Large intestine (tissue), 3 donors: Measurements from ENCODE around the gene ZMYND10. TPM values are rescaled to one million over a fixed set of nuclear protein-coding genes. Genes with fewer than 3 reads are reported as not detected.
A peak's percentile ranks its signal among the peaks of the same experiment; 100 is the strongest.

Source experiments
- DNase-seq, 2 donors: peaks; one replicate each; pipeline versions ENCODE4 v3.0.0 to v3.0.0-alpha.2; 2013
- H3K27ac ChIP-seq: one replicate; pipeline ENCODE4 v1.5.1; 2013; ENCODE audit warnings: low read length
- H3K27me3 ChIP-seq: 2 replicates; pipeline ENCODE4 v1.6.1; 2013; ENCODE audit warnings: low read length; ENCODE audit not compliant: control insufficient read depth, insufficient read depth
- H3K36me3 ChIP-seq: 2 replicates; pipeline ENCODE4 v1.6.1; 2013; ENCODE audit warnings: low read length; ENCODE audit not compliant: control insufficient read depth, insufficient read depth
- H3K4me1 ChIP-seq: one replicate; pipeline ENCODE4 v1.6.1; 2013; ENCODE audit warnings: low read length; ENCODE audit not compliant: control insufficient read depth, insufficient read depth
- H3K4me3 ChIP-seq: one replicate; pipeline ENCODE4 v1.5.1; 2013; ENCODE audit warnings: low read length
- H3K9me3 ChIP-seq: one replicate; pipeline ENCODE4 v1.6.1; 2013; ENCODE audit warnings: mild to moderate bottlenecking, low read depth, low read length, moderate library complexity; ENCODE audit not compliant: control insufficient read depth
- WGBS: methylation state at CpG from one replicate; pipeline ENCODE4 v1.1.5; 2013; ENCODE audit warnings: low lambda C conversion rate; ENCODE audit not compliant: insufficient coverage; 5-methylcytosine and 5-hydroxymethylcytosine counted together
- polyA plus RNA-seq: library from polyadenylated mRNA; unstranded; fragments of 120-200 nt; gene quantifications from one replicate; pipeline ENCODE4 v1.2.1, GENCODE V29; 2013

Gene ZMYND10
- polyA plus RNA-seq, 1 donor: 0.99 TPM

DNA sequence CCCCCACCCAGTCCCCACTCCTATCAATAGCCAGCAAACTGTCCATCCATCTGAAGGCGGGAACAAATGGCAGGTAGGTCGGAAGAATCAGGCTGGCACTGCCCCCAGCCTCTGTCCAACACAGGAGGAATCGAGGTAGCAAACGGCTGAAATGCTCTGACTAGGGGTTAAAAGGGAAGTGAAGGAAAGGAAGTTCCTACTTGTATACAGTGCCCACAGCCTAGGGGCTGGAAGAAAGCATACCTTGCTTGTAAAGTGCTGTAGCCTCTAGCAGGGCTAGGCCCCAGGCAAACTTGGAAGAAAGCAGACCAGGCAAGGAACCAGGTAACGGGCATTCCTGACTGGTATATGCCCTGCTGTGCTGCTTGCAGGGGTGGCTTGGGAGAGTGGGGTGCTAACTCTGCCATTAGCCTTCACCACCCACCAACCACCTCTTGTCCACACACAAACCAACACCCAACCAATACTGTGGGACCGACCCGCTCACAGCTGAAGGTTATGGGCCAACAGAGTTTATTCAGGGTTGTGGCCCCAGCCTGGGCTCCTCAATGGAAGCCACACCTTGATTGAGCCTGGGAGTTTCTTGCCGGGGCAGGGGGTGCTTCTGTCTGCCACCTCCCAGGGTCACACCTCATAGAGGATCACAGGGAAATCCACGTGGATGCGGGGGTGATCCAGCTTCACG lies 19.9 kb downstream of the ZMYND10 start:
- 100% methylated on average over 2 of the region's 11 CpGs for WGBS
- H3K4me3 ChIP-seq: no peak overlapping the region
- H3K27me3 ChIP-seq: no peaks in the 10 kb centered on the region
- no peak overlapping the region for H3K27ac ChIP-seq
- H3K36me3 ChIP-seq: peaks cover 30% of the 10 kb centered on the region
- peaks cover 43% of the 10 kb centered on the region for H3K4me1 ChIP-seq
- H3K9me3 ChIP-seq: no peaks in the 10 kb centered on the region
- DNase-seq: no peak

DNA sequence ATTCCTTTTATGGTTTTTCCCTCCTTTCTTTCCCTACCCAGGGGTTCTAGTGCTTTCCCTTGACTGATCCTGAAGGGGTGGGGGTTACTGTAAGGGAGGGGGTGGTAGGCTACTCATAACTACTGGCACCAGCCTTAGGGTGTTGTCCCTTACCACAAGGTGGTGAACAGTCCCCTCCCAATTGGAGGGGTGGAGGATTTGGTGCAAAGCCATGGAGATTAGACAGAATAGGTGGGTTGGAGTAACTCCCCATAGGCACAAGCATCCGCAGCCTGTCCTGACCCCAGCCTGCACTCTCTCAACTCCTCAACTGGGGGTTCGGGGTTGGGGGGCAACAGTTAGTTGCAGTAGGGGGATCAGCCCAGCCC lies 20.4 kb downstream of the ZMYND10 start:
- Histone ChIP-seq H3K4me1 (peaks cover 47% of the 10 kb centered on the region), H3K27ac (no peak overlapping the region)
- no CpG with 5 or more reads among the region's 2 CpGs for WGBS

DNA sequence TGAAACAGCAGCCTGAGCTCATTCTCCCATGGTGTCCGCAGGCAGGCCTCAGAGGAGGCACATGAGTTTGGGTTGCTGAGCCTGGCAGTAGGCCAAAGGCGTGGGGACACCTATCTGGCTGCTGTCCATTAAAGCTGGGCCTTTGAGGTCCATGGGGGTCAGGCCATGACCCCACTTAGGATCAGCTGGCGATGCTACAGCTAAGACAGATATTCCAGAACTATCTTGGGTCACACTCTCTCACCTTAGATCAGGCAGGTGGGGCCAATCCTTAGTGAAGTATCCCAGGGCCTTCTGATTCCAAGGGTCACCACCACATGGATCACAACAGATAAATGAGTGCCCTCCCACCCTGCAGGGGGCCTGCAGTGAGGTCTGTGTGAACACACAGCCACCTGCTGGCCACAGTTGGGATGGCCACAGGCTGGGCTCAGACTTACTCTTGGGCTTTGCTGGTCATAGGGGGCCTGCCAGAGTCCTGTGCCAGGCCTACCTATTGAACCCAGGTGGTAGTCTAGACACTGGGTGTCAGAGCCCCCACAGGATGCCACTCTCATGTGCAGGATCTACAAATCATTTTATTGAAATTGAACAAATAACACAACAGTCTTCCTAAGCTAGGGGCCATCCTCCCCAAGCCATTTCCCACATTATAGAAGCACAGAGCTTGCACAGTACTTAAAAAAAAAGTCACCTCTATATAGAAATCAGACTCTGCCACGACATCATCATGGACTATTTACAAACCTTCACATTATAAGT lies 21.0 kb downstream of the ZMYND10 start:
- Histone ChIP-seq H3K4me1 (peaks cover 52% of the 10 kb centered on the region), H3K27ac (peak overlapping the region; percentile 94)
- peak; percentile 86 to 88 for DNase-seq

More for the DNA sequence above, 20.4 kb downstream of the ZMYND10 start:
- no peak overlapping the region for H3K4me3 ChIP-seq
- no peaks in the 10 kb centered on the region for H3K9me3 ChIP-seq
- no peak for DNase-seq
- H3K27me3 ChIP-seq: no peaks in the 10 kb centered on the region
- H3K36me3 ChIP-seq: peaks cover 25% of the 10 kb centered on the region

DNA sequence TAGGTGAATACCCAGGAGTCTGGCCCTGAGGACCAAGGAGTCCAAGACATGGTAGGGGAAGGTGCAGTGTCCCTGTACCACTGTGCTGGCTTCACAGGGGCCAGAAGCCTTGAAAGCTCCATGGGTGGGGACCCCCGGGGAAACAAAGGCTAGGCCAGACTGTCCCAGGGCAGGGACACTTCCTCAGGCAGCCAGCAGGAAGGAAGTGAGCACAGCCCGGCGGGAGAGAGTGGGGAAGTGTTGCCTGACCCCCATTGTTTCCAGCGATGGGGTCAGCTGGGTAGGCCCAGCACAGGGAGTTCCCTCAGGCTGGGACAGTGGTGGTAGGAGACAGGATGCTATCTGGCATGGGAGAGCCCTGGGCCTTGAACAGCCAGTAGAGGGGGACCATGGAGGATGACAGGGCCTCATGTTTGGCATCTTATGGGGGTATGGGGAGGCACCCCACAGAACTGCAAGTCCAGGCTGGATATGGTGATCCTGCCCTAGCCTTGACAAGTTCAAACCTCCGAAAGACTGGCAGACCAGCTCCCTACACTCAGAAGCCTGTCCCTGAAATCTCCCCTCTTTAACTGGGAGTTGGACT lies 21.8 kb downstream of the ZMYND10 start:
- Histone ChIP-seq H3K4me3 (no peak overlapping the region), H3K27ac (peak overlapping the region; percentile 94), H3K27me3 (no peaks in the 10 kb centered on the region), H3K9me3 (no peaks in the 10 kb centered on the region), H3K4me1 (peaks cover 60% of the 10 kb centered on the region), H3K36me3 (peaks cover 27% of the 10 kb centered on the region)
- DNase-seq: no peak
- no CpG with 5 or more reads among the region's 5 CpGs for WGBS

More for the DNA sequence above, 21.0 kb downstream of the ZMYND10 start:
- Histone ChIP-seq H3K36me3 (peaks cover 23% of the 10 kb centered on the region), H3K4me3 (no peak overlapping the region), H3K27me3 (no peaks in the 10 kb centered on the region), H3K9me3 (no peaks in the 10 kb centered on the region)
- no CpG with 5 or more reads among the region's 4 CpGs for WGBS

DNA sequence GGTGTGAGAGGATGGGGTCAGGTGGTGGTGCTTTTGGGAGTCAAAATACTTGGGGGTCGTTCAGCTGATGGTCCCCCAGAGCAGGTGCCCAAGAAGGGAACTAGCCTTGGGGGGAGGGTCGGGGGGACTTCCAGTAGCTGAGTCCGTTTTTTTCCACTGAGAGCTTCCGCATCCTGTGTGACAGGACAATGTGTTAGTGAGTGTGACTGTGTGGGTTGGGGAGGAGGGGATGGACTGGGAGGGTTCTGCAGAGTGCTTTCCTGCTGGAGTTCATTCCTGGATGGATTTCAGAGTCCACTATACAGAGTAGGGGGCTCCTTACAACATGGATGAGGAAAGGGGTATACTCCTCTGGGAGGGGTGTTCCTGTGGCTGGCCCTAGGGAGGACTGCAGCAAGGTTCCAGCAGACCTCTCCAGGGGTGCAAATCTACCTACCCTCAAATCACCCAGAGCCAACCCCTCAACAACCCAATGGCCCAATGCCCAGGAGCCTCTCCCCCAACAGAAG lies 22.4 kb downstream of the ZMYND10 start:
- DNase-seq: peak in 1 of 2 donors; percentile 34
- Histone ChIP-seq H3K9me3 (no peaks in the 10 kb centered on the region), H3K4me3 (no peak overlapping the region), H3K27ac (peak overlapping the region; percentile 94), H3K36me3 (peaks cover 32% of the 10 kb centered on the region), H3K4me1 (peaks cover 60% of the 10 kb centered on the region), H3K27me3 (no peaks in the 10 kb centered on the region)
- WGBS: no CpG with 5 or more reads among the region's 4 CpGs

DNA sequence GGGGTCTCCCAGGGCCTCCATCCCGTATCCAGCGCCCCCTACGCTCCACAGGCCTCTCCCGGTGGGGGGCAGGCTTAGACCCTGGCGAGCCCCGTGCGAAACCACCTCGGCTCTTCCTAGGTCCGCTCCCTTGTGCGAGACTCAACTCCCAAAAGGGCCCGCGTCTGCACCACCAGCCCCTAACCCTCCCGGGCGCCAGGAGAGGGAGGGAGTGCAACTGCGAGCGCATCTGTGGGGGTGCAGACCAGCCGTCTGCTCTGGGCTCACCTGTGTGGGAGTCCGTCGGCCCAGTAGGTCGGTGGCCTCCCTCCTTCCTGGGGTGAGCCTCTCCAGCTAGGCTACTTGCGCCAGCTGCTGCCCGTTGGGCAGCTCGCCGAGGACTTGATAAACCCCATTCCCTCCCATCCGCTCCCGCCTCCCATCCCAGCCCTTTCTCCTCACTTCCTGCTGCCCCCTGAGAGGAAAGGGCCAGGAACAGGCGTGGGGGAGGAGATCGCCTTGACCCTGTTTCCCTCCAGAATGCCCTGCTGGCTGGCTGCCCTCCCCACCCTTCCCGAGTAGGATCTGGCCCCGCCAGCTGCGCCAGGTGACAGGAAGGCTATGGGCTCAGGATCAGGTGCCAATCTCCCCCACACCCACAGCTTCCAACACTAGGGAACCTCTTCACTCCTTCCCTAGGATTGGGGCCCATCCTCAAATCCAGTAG lies 23.0 kb downstream of the ZMYND10 start, which contains the start of gene HYAL2:
HYAL2 (minus strand) TSS at position 360 of the 706 bp plus-strand sequence. CDS start 2,256 bp downstream, outside the sequence.
- Histone ChIP-seq H3K27me3 (no peaks in the 10 kb centered on the region), H3K4me3 (peak within 1 kb of the TSS; percentile 71), H3K27ac (peak within 1 kb of the TSS; percentile 94), H3K4me1 (peaks cover 66% of the 10 kb centered on the region), H3K9me3 (no peaks in the 10 kb centered on the region), H3K36me3 (peaks cover 38% of the 10 kb centered on the region)
- no CpG with 5 or more reads among the region's 31 CpGs for WGBS
- peak in 1 of 2 donors; percentile 38 for DNase-seq

DNA sequence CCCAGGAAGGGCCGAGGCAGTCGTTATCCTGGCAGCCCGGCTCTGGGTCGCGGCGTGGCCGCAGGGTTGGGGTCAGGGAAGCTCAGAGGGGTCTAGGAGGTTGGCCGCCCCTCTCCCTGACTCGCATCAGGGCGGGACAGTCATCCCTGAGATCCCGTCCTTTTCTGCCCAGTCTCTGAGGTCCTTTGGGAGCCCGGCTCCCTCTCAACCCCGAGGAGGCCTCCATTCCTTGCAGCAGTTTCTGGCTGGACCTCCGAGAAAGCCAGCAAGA lies 23.5 kb downstream of the ZMYND10 start:
- Histone ChIP-seq H3K27me3 (no peaks in the 10 kb centered on the region), H3K27ac (peak overlapping the region; percentile 94), H3K4me3 (peak overlapping the region; percentile 71), H3K9me3 (no peaks in the 10 kb centered on the region), H3K4me1 (peaks cover 70% of the 10 kb centered on the region), H3K36me3 (peaks cover 43% of the 10 kb centered on the region)
- WGBS: no CpG with 5 or more reads among the region's 14 CpGs
- DNase-seq: no peak

DNA sequence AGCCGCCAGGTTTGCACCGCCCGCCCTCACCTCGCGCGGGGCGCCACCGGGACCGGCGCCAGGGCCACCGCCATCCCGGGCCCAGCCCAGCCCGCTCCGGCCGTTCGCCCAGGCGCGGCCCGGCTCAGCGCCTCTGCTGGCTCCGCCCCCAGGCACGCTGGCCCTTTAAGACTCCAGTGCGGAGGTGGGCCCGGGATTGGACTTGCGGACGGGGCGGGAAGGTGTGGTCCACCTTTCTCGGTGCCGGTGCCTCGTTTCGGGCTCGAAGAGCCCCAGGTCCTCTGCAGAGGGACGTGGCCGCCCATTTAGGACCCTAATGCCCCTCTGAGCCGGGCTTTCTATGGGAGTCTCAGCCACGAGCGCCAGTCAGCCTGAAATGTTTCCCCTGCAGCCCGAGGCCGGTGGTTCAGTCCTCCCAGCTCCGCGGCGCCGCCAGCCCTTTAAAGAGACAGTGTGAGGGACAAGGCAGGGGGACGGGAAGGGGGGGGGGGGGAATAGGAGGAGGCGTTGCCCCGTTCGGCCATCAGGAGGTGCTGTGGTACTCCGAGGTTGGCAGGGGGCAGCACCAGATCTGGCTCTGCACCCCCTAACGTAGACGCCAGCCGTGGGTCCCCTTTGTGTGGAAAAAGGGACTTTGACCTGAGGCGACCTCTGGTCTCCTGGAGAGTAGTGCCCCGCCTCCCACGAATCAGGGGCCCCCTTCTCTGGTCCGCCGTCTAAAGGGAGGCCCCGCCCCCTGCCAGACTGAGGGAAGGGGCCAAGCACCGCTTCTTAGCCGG lies 24.0 kb downstream of the ZMYND10 start:
- Histone ChIP-seq H3K27me3 (no peaks in the 10 kb centered on the region), H3K9me3 (no peaks in the 10 kb centered on the region), H3K4me3 (peak overlapping the region; percentile 71), H3K4me1 (peaks cover 72% of the 10 kb centered on the region), H3K27ac (peak overlapping the region; percentile 94), H3K36me3 (peaks cover 46% of the 10 kb centered on the region)
- DNase-seq: peak; percentile 87 to 97
- no CpG with 5 or more reads among the region's 59 CpGs for WGBS

DNA sequence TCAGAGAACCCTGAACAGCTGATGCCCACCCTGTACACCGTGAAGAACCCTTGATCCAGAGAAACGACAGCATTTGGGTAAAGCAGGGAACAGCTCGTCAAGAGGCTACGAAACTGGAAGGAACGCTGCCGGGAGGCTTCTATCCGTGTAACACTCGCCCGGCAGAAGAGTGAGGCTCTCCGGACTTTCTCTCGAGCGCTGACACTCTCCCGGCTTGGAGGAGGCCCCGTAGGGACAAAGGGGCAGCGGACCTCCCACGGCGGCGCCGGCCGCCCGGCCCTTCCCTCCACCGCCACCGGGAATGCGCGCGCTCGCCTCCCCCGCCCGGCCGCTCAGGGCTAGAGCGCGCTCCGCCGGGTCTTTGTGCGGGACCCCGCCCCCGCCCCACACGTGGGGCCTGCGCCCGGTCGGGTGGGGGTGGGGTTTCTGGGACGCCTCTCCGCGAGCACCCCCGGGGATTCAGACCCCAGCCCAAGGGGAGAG lies 24.6 kb downstream of the ZMYND10 start:
- Histone ChIP-seq H3K36me3 (peaks cover 45% of the 10 kb centered on the region), H3K27me3 (no peaks in the 10 kb centered on the region), H3K4me1 (peaks cover 76% of the 10 kb centered on the region), H3K9me3 (no peaks in the 10 kb centered on the region), H3K4me3 (peak overlapping the region; percentile 71), H3K27ac (peak overlapping the region; percentile 94)
- peak; percentile 75 to 93 for DNase-seq
- no CpG with 5 or more reads among the region's 45 CpGs for WGBS
